ENCODE results near the gene TREML2.

- TF ChIP-seq, protein P1, sequence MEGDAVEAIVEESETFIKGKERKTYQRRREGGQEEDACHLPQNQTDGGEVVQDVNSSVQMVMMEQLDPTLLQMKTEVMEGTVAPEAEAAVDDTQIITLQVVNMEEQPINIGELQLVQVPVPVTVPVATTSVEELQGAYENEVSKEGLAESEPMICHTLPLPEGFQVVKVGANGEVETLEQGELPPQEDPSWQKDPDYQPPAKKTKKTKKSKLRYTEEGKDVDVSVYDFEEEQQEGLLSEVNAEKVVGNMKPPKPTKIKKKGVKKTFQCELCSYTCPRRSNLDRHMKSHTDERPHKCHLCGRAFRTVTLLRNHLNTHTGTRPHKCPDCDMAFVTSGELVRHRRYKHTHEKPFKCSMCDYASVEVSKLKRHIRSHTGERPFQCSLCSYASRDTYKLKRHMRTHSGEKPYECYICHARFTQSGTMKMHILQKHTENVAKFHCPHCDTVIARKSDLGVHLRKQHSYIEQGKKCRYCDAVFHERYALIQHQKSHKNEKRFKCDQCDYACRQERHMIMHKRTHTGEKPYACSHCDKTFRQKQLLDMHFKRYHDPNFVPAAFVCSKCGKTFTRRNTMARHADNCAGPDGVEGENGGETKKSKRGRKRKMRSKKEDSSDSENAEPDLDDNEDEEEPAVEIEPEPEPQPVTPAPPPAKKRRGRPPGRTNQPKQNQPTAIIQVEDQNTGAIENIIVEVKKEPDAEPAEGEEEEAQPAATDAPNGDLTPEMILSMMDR (IDR thresholded peaks at IDR 0.05; ENCODE audit: low read length), result peak; percentile 53
- TF ChIP-seq EZH2phosphoT487 (IDR thresholded peaks at IDR 0.05; ENCODE audit: low read length), result no peak
Observed at GRCh38 chr6:41191569-41191968, 9.4 kb downstream of the TREML2 start.

All from MM.1S (cell line).